SK-N-SH (cell line): ENCODE measurements around the gene FBXW8. TPM values are rescaled to one million over a fixed set of nuclear protein-coding genes. Genes with fewer than 3 reads are reported as not detected.

ENCODE experiments used
- CTCF ChIA-PET: fragments of 300-600, 350-600 bp; formaldehyde crosslinking; extraction: SDS; loops from one replicate; lab custom pipeline; 2021; lab: Yijun Ruan, JAX
- POLR2A ChIA-PET: fragments of 350-600 bp; sonication (Branson Sonifier 250); formaldehyde crosslinking; extraction: SDS; loops from one replicate; lab custom pipeline; 2020; ENCODE audit warnings: antibody characterized with exemption, inconsistent platforms; lab: Yijun Ruan, JAX
- DNase-seq: peaks from one replicate; pipeline ENCODE4 v3.0.0; 2012
- H2AFZ ChIP-seq: fragments of 200-600 bp; sonication (generic); 2 replicates; pipeline ENCODE4 v1.8.1; 2016; ENCODE audit warnings: antibody characterized with exemption, mild to moderate bottlenecking, low read depth
- H3F3A ChIP-seq: fragments of 200-600 bp; sonication (generic); replicated peaks from 2 replicates; pipeline ENCODE3; 2016; ENCODE audit warnings: antibody characterized with exemption, mild to moderate bottlenecking; ENCODE audit not compliant: insufficient read depth
- H3K27ac ChIP-seq, 2 experiments: fragments of 200-500 bp in 1 of 2; fragments of 200-600 bp in 1 of 2; sonication (Bioruptor generic) in 1 of 2; sonication (generic), shearing (Covaris generic) in 1 of 2; 2 replicates each; pipeline versions ENCODE4 v1.5.1 to v1.6.1; 2014 to 2016; ENCODE audit warnings: low read depth in 2 of 2, inconsistent platforms in 1 of 2, low read length in 1 of 2, mild to moderate bottlenecking in 1 of 2, mixed read lengths in 1 of 2
- H3K27me3 ChIP-seq: fragments of 200-600 bp; sonication (generic), shearing (Covaris generic); 2 replicates; pipeline ENCODE4 v1.6.1; 2016; ENCODE audit warnings: mixed run types; ENCODE audit not compliant: insufficient read depth
- H3K36me3 ChIP-seq, 2 experiments: fragments of 200-500 bp in 1 of 2; fragments of 200-600 bp in 1 of 2; sonication (Bioruptor generic) in 1 of 2; sonication (generic) in 1 of 2; replicated peaks in 1 of 2; 2 replicates each; pipeline versions ENCODE3 to v1.5.1; 2014 to 2016; ENCODE audit warnings: low read length in 1 of 2, mild to moderate bottlenecking in 1 of 2; ENCODE audit not compliant: insufficient read depth in 2 of 2, control insufficient read depth in 1 of 2
- H3K4me1 ChIP-seq, 2 experiments: fragments of 200-500 bp in 1 of 2; fragments of 200-600 bp in 1 of 2; sonication (Bioruptor generic) in 1 of 2; sonication (generic), shearing (Covaris generic) in 1 of 2; 2 replicates each; pipeline versions ENCODE4 v1.5.1 to v1.6.1; 2014 to 2016; ENCODE audit warnings: low read depth in 1 of 2, low read length in 1 of 2, mixed run types in 1 of 2; ENCODE audit not compliant: insufficient read depth in 2 of 2, control insufficient read depth in 1 of 2
- H3K4me2 ChIP-seq: fragments of 200-600 bp; sonication (generic), shearing (Covaris generic); 2 replicates; pipeline ENCODE4 v1.6.1; 2017; ENCODE audit warnings: mixed run types
- H3K4me3 ChIP-seq, 2 experiments: fragments of 200-500 bp in 1 of 2; fragments of 200-600 bp in 1 of 2; sonication (Bioruptor generic) in 1 of 2; sonication (generic), shearing (Covaris generic) in 1 of 2; 2 replicates each; pipeline versions ENCODE4 v1.5.1 to v1.8.1; 2014 to 2016; ENCODE audit warnings: low read depth in 2 of 2, inconsistent platforms in 1 of 2, low read length in 1 of 2, mild to moderate bottlenecking in 1 of 2, mixed read lengths in 1 of 2, moderate library complexity in 1 of 2
- H3K79me2 ChIP-seq: fragments of 200-600 bp; sonication (generic); 2 replicates; pipeline ENCODE4 v1.8.1; 2017; ENCODE audit warnings: mild to moderate bottlenecking; ENCODE audit not compliant: insufficient read depth
- H3K9ac ChIP-seq: fragments of 200-600 bp; sonication (generic); 2 replicates; pipeline ENCODE4 v1.6.1; 2017; ENCODE audit warnings: mixed run types
- H3K9me2 ChIP-seq: fragments of 200-600 bp; sonication (generic); 2 replicates; pipeline ENCODE4 v1.6.1; 2017; ENCODE audit warnings: mixed run types
- H3K9me3 ChIP-seq: fragments of 200-600 bp; sonication (generic); 2 replicates; pipeline ENCODE4 v1.6.1; 2017; ENCODE audit warnings: mixed run types, mild to moderate bottlenecking, moderate library complexity
- H4K20me1 ChIP-seq: fragments of 200-600 bp; sonication (generic); 2 replicates; pipeline ENCODE4 v1.6.1; 2017; ENCODE audit warnings: mild to moderate bottlenecking, mixed run types; ENCODE audit not compliant: insufficient read depth
- ELF1 ChIP-seq: IDR thresholded peaks from 2 replicates; pipeline ENCODE4 v1.4.0; 2012
- EZH2phosphoT487 ChIP-seq: fragments of 200-600 bp; sonication (generic); IDR thresholded peaks from 2 replicates; pipeline ENCODE4 v1.6.1; 2017; ENCODE audit warnings: low read depth, mixed run types, mild to moderate bottlenecking, antibody characterized with exemption, moderate library complexity, borderline replicate concordance
- GATA2 ChIP-seq: sonication (generic); formaldehyde crosslinking; IDR thresholded peaks from 2 replicates; pipeline ENCODE4 v1.5.0; 2020; ENCODE audit warnings: mild to moderate bottlenecking, missing genetic modification reagents
- NFIC ChIP-seq: IDR thresholded peaks from 2 replicates; pipeline ENCODE4 v1.4.0; 2012; ENCODE audit warnings: borderline replicate concordance
- PBX3 ChIP-seq: IDR thresholded peaks from 2 replicates; pipeline ENCODE4; 2012
- RAD21 ChIP-seq: IDR thresholded peaks from 2 replicates; pipeline ENCODE4 v1.6.1; 2012; ENCODE audit warnings: mild to moderate bottlenecking, low read length
- RCOR1 ChIP-seq: fragments of 150-350 bp; IDR thresholded peaks from 2 replicates; pipeline ENCODE4 v1.6.1; 2017; ENCODE audit warnings: antibody characterized with exemption, low read length
- WGBS: methylation state at CpG from one replicate; pipeline ENCODE4 v1.1.6; 2017; ENCODE audit warnings: low lambda C conversion rate; 5-methylcytosine and 5-hydroxymethylcytosine counted together
- polyA plus RNA-seq, 3 experiments: library from polyadenylated mRNA; depleted of rRNA; stranded (reverse); fragments of >200 nt; gene quantifications; 2 replicates each; pipeline ENCODE4 v1.2.3, GENCODE V29; 2012
- TF ChIP-seq, protein P1 (sequence below): fragments of 150-350 bp; IDR thresholded peaks from 2 replicates; pipeline ENCODE4 v1.6.1; 2017; ENCODE audit warnings: antibody characterized with exemption, low read length, low read depth, borderline replicate concordance

FBXW8 gene
- polyA plus RNA-seq, 1 of the 3 experiments (the other 2 are of a cell fraction) = 15.6 TPM

DNA sequence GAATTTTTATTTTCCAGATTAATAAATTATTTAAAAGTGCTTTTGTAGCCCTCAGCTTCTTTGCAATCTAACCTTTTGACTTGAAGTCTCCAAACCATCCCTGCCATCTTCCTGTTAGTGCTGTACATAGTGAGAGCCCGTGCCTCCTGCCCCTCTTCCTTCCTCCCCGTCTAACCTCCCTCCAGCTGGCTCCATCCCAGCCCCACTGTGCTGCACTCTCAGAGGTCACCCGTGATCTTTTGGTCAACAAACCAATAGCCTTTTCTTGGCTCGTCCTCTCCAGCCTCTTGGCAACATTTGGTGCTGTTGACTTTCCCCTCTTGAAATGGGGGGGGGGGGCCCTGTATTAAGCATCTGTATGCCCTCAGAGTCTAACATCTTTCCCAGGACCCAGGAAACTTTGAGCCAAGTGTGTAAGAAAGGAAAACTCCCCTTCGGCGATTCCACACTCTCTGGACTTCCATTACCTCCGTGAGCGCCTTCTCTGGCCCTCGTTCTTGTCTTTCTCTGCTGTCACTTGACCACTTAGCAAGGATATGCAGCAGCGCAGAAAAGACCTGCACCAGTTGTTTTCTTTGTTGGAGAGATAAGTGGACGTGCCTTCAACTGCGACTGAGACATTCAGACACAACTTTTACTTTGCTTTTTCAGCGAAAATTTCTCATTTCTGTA lies 44.1 kb downstream of the FBXW8 start (continued):
- TF ChIP-seq, protein P1, sequence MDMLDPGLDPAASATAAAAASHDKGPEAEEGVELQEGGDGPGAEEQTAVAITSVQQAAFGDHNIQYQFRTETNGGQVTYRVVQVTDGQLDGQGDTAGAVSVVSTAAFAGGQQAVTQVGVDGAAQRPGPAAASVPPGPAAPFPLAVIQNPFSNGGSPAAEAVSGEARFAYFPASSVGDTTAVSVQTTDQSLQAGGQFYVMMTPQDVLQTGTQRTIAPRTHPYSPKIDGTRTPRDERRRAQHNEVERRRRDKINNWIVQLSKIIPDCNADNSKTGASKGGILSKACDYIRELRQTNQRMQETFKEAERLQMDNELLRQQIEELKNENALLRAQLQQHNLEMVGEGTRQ = no peak

DNA sequence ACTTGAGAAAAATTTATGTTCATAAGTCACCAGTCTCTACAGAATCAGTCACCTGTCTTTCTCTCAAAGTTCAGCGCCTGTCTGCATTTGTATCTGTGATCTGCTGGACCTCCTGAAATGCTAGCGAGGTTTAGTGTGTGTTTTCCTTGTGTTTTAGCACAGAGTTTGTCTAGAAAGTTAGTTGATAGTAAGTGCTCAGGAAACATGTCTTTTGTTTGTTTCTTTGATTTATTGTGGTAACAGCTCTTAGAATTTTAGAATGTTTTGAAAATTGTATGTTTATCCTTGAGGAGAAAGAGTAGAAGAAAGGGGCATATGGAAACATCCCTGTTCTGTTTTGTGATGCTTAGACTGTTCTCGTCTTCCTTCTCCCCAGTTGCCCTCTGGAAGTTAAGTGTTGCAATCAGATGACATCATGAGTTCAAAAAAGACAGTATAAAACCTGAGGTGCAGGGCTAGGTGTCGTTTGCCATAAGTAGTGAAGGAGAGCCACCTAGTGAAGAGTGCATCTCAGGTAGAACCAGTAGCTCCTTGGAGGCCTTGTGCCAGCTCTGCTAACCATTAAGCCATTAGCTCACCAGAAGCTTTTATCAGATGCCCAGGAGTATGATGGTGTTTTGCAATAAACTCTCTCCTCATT lies 44.8 kb downstream of the FBXW8 start:
- no peak for DNase-seq
- CTCF ChIA-PET = interaction anchor here (0.5 to 1.4 kb wide), 3 partner anchors 14 to 1128 kb away, joined by 3 to 6 read pairs (median 3); no protein-coding TSS in a partner anchor
- peaks cover 40% of the 10 kb centered on the region; the same call in 1 of the 2 replicates for H3K79me2 ChIP-seq

GRCh38 chr12:116958402-116959197 lies 47.9 kb downstream of the FBXW8 start:
- POLR2A ChIA-PET = no interaction called here
- no peak overlapping the region for H3K4me2 ChIP-seq
- H3K27me3 ChIP-seq = no peaks in the 10 kb centered on the region
- no peak overlapping the region for H2AFZ ChIP-seq
- DNase-seq = no peak
- peak overlapping the region in 1 of 2 experiments; percentile 92; a peak in 2 of 4 replicates for H3K27ac ChIP-seq
- H3K9me3 ChIP-seq = no peaks in the 10 kb centered on the region
- H3K36me3 ChIP-seq = peaks cover 15 to 16% of the 10 kb centered on the region in 2 experiments
- H3K9me2 ChIP-seq = no peaks in the 10 kb centered on the region
- WGBS = 92% methylated on average over 6 of the region's 6 CpGs
- H3K79me2 ChIP-seq = peaks cover 46% of the 10 kb centered on the region; the same call in 1 of the 2 replicates
- TF ChIP-seq, protein P1 = no peak
- TF ChIP-seq RCOR1 = no peak
- no peaks in the 10 kb centered on the region for H3F3A ChIP-seq
- no peak overlapping the region for H3K4me3 ChIP-seq
- no peak overlapping the region for H3K9ac ChIP-seq
- H4K20me1 ChIP-seq = peaks cover 30% of the 10 kb centered on the region; the same call in 1 of the 2 replicates
- H3K4me1 ChIP-seq = peaks cover 1 to 47% of the 10 kb centered on the region in 2 experiments; a peak in 3 of 4 replicates
- CTCF ChIA-PET = interaction anchor here (0.6 kb wide), 1 partner anchor 10 kb away, joined by 3 read pairs; no protein-coding TSS in a partner anchor

More for the DNA sequence above, 44.8 kb downstream of the FBXW8 start:
- H3K4me1 ChIP-seq = peaks cover 0 to 28% of the 10 kb centered on the region in 2 experiments; a peak in 2 of 4 replicates
- H3F3A ChIP-seq = no peaks in the 10 kb centered on the region
- no peaks in the 10 kb centered on the region for H3K27me3 ChIP-seq
- peaks cover 28% of the 10 kb centered on the region; the same call in 1 of the 2 replicates for H4K20me1 ChIP-seq
- peaks cover 30 to 34% of the 10 kb centered on the region in 2 experiments for H3K36me3 ChIP-seq
- TF ChIP-seq ELF1 (no peak), RAD21 (peak; percentile 9; the same call in 1 of the 2 replicates), PBX3 (no peak), EZH2phosphoT487 (no peak), NFIC (no peak), GATA2 (CRISPR knock-in tag) (no peak)
- 95% methylated on average over 4 of the region's 4 CpGs for WGBS
- no peaks in the 10 kb centered on the region for H3K9me2 ChIP-seq
- no peak overlapping the region for H3K27ac ChIP-seq
- H3K9ac ChIP-seq = no peak overlapping the region
- H3K9me3 ChIP-seq = no peaks in the 10 kb centered on the region
- H3K4me2 ChIP-seq = no peak overlapping the region
- no peak overlapping the region for H3K4me3 ChIP-seq
- H2AFZ ChIP-seq = no peak overlapping the region
- POLR2A ChIA-PET = no interaction called here
